Activated T-helper 1 cell treated with anti-CD3 and anti-CD28 coated beads, Interleukin-12 subunit alpha, Interleukin-12 subunit beta, Interleukin-2, Interleukin-4 antibody, amounts not matched to agents 30 ng/mL and 10 ng/mL and 1 ng/mL, durations not matched to agents 14 hours and 24 hours and 36 hours (primary cell): ENCODE measurements around the gene B4GALNT2. TPM values are rescaled to one million over a fixed set of nuclear protein-coding genes. Genes with fewer than 3 reads are reported as not detected.

ENCODE experiments used
- DNase-seq: peaks from one replicate; pipeline ENCODE4 v3.0.0; 2021; ENCODE audit warnings: low spot score
- H3K27ac Mint-ChIP-seq: one replicate; pipeline ENCODE4 v1.8.0; 2021; ENCODE audit warnings: mild to moderate bottlenecking, mixed read lengths
- H3K27me3 Mint-ChIP-seq: one replicate; pipeline ENCODE4 v1.8.0; 2022; ENCODE audit warnings: mild to moderate bottlenecking, moderate library complexity, mixed read lengths; ENCODE audit not compliant: insufficient read depth
- H3K36me3 Mint-ChIP-seq: one replicate; pipeline ENCODE4 v1.8.0; 2021; ENCODE audit warnings: low read depth, mixed read lengths
- H3K4me1 Mint-ChIP-seq: one replicate; pipeline ENCODE4 v1.8.0; 2021; ENCODE audit warnings: low read depth, mixed read lengths
- H3K4me3 Mint-ChIP-seq: one replicate; pipeline ENCODE4 v1.8.0; 2021; ENCODE audit warnings: mild to moderate bottlenecking, moderate library complexity, mixed read lengths
- H3K9me3 Mint-ChIP-seq: one replicate; pipeline ENCODE4 v1.8.0; 2021; ENCODE audit warnings: mixed read lengths
- intact Hi-C: fragments of 100-400 bp; cut with micrococcal nuclease; formaldehyde crosslinking; loops from one replicate; pipeline ENCODE4 v1.15.1; 2024
- total RNA-seq: library from RNA; stranded (reverse); gene quantifications from 2 replicates; pipeline ENCODE4 v1.2.3, GENCODE V29; 2022

Gene B4GALNT2
- total RNA-seq, 1 donor from 2014 or later = 0.03 TPM

GRCh38 chr17:49191917-49192741 lies 59.6 kb downstream of the B4GALNT2 start:
- intact Hi-C loops = loop anchor here (1.0 to 10.0 kb wide), 10 partner anchors 18 to 767 kb away; partner anchors contain the start of genes ABI3, ATP5MC1, CALCOCO2 and GNGT2

GRCh38 chr17:49193513-49194296 lies 61.1 kb downstream of the B4GALNT2 start:
- peak overlapping the region; percentile 89 for H3K4me3 Mint-ChIP-seq
- no peaks in the 10 kb centered on the region for H3K36me3 Mint-ChIP-seq
- intact Hi-C loops = loop anchor here (1.0 to 10.0 kb wide), 6 partner anchors 37 to 769 kb away; partner anchors contain the start of genes CALCOCO2, PHOSPHO1, SPOP and ZNF652
- peak overlapping the region; percentile 98 for H3K27ac Mint-ChIP-seq
- peaks cover 8% of the 10 kb centered on the region for H3K27me3 Mint-ChIP-seq
- H3K4me1 Mint-ChIP-seq = peaks cover 49% of the 10 kb centered on the region
- H3K9me3 Mint-ChIP-seq = no peaks in the 10 kb centered on the region
- DNase-seq = peak; percentile 7

More at GRCh38 chr17:49191917-49192741, 59.6 kb downstream of the B4GALNT2 start:
- DNase-seq = peak; percentile 88
- H3K36me3 Mint-ChIP-seq = no peaks in the 10 kb centered on the region
- H3K4me1 Mint-ChIP-seq = peaks cover 49% of the 10 kb centered on the region
- H3K27ac Mint-ChIP-seq = peak overlapping the region; percentile 98
- peaks cover 8% of the 10 kb centered on the region for H3K27me3 Mint-ChIP-seq
- H3K4me3 Mint-ChIP-seq = peak overlapping the region; percentile 89
- H3K9me3 Mint-ChIP-seq = no peaks in the 10 kb centered on the region

- DNase-seq = no peak
- H3K9me3 Mint-ChIP-seq = no peaks in the 10 kb centered on the region
- peak overlapping the region; percentile 21 for H3K27ac Mint-ChIP-seq
- no peaks in the 10 kb centered on the region for H3K36me3 Mint-ChIP-seq
- peak overlapping the region; percentile 89 for H3K4me3 Mint-ChIP-seq
- peaks cover 49% of the 10 kb centered on the region for H3K4me1 Mint-ChIP-seq
- peaks cover 8% of the 10 kb centered on the region for H3K27me3 Mint-ChIP-seq
- intact Hi-C loops = loop anchor here (5.0 to 10.0 kb wide), 4 partner anchors 148 to 769 kb away; partner anchors contain the start of genes CALCOCO2 and SPOP
Observed at GRCh38 chr17:49194297-49194607, 61.7 kb downstream of the B4GALNT2 start.

GRCh38 chr17:49195751-49196150 lies 63.2 kb downstream of the B4GALNT2 start:
- no peaks in the 10 kb centered on the region for H3K36me3 Mint-ChIP-seq
- no peak overlapping the region for H3K4me3 Mint-ChIP-seq
- intact Hi-C loops = loop anchor here (10.0 kb wide), 1 partner anchor 771 kb away; no protein-coding TSS in a partner anchor

GRCh38 chr17:49196520-49196919 lies 64.0 kb downstream of the B4GALNT2 start:
- H3K27ac Mint-ChIP-seq = no peak overlapping the region
- H3K27me3 Mint-ChIP-seq = peaks cover 8% of the 10 kb centered on the region
- peaks cover 36% of the 10 kb centered on the region for H3K4me1 Mint-ChIP-seq
- no peaks in the 10 kb centered on the region for H3K9me3 Mint-ChIP-seq
- H3K36me3 Mint-ChIP-seq = no peaks in the 10 kb centered on the region
- intact Hi-C loops = loop anchor here (10.0 kb wide), 1 partner anchor 772 kb away; no protein-coding TSS in a partner anchor
- no peak overlapping the region for H3K4me3 Mint-ChIP-seq
- DNase-seq = no peak

More at GRCh38 chr17:49195751-49196150, 63.2 kb downstream of the B4GALNT2 start:
- H3K9me3 Mint-ChIP-seq = no peaks in the 10 kb centered on the region
- H3K4me1 Mint-ChIP-seq = peaks cover 41% of the 10 kb centered on the region
- H3K27ac Mint-ChIP-seq = no peak overlapping the region
- DNase-seq = no peak
- H3K27me3 Mint-ChIP-seq = peaks cover 8% of the 10 kb centered on the region

GRCh38 chr17:49197346-49197998 lies 64.9 kb downstream of the B4GALNT2 start:
- peaks cover 28% of the 10 kb centered on the region for H3K4me1 Mint-ChIP-seq
- H3K4me3 Mint-ChIP-seq = no peak overlapping the region
- H3K27me3 Mint-ChIP-seq = peaks cover 3% of the 10 kb centered on the region
- intact Hi-C loops = loop anchor here (10.0 kb wide), 1 partner anchor 773 kb away; no protein-coding TSS in a partner anchor
- H3K27ac Mint-ChIP-seq = no peak overlapping the region
- H3K36me3 Mint-ChIP-seq = peaks cover 4% of the 10 kb centered on the region
- no peaks in the 10 kb centered on the region for H3K9me3 Mint-ChIP-seq
- DNase-seq = no peak

GRCh38 chr17:49198211-49198610 lies 65.6 kb downstream of the B4GALNT2 start:
- Mint-ChIP-seq H3K27me3 (peaks cover 3% of the 10 kb centered on the region), H3K4me1 (peaks cover 23% of the 10 kb centered on the region), H3K36me3 (peaks cover 5% of the 10 kb centered on the region), H3K9me3 (no peaks in the 10 kb centered on the region), H3K27ac (no peak overlapping the region), H3K4me3 (no peak overlapping the region)
- no peak for DNase-seq
- intact Hi-C loops = loop anchor here (10.0 kb wide), 1 partner anchor 773 kb away; no protein-coding TSS in a partner anchor

GRCh38 chr17:49200423-49201083 lies 68.0 kb downstream of the B4GALNT2 start:
- intact Hi-C loops = no loop called here
- Mint-ChIP-seq H3K4me3 (no peak overlapping the region), H3K27me3 (no peaks in the 10 kb centered on the region), H3K9me3 (no peaks in the 10 kb centered on the region), H3K4me1 (peaks cover 6% of the 10 kb centered on the region), H3K27ac (no peak overlapping the region), H3K36me3 (peaks cover 6% of the 10 kb centered on the region)
- no peak for DNase-seq

- Mint-ChIP-seq H3K4me3 (no peak overlapping the region), H3K9me3 (no peaks in the 10 kb centered on the region), H3K27me3 (no peaks in the 10 kb centered on the region), H3K4me1 (no peaks in the 10 kb centered on the region), H3K27ac (no peak overlapping the region), H3K36me3 (peaks cover 14% of the 10 kb centered on the region)
- intact Hi-C loops = no loop called here
- no peak for DNase-seq
Observed at GRCh38 chr17:49201481-49201927, 68.9 kb downstream of the B4GALNT2 start.

GRCh38 chr17:49203796-49204195 lies 71.2 kb downstream of the B4GALNT2 start:
- Mint-ChIP-seq H3K4me3 (no peak overlapping the region), H3K27me3 (no peaks in the 10 kb centered on the region), H3K36me3 (peaks cover 17% of the 10 kb centered on the region), H3K27ac (no peak overlapping the region), H3K9me3 (no peaks in the 10 kb centered on the region), H3K4me1 (peaks cover 3% of the 10 kb centered on the region)
- intact Hi-C loops = no loop called here
- DNase-seq = no peak

GRCh38 chr17:49204516-49204915 lies 71.9 kb downstream of the B4GALNT2 start:
- H3K27ac Mint-ChIP-seq = no peak overlapping the region
- peaks cover 10% of the 10 kb centered on the region for H3K4me1 Mint-ChIP-seq
- peaks cover 17% of the 10 kb centered on the region for H3K36me3 Mint-ChIP-seq
- DNase-seq = no peak
- intact Hi-C loops = no loop called here
- no peaks in the 10 kb centered on the region for H3K27me3 Mint-ChIP-seq
- no peaks in the 10 kb centered on the region for H3K9me3 Mint-ChIP-seq
- H3K4me3 Mint-ChIP-seq = no peak overlapping the region

- Mint-ChIP-seq H3K4me3 (peak overlapping the region; percentile 96), H3K27me3 (no peaks in the 10 kb centered on the region)
Observed at GRCh38 chr17:49209061-49209571, 76.5 kb downstream of the B4GALNT2 start.

More at GRCh38 chr17:49209061-49209571, 76.5 kb downstream of the B4GALNT2 start:
- Mint-ChIP-seq H3K9me3 (no peaks in the 10 kb centered on the region), H3K27ac (peak overlapping the region; percentile 88), H3K36me3 (peaks cover 18% of the 10 kb centered on the region), H3K4me1 (peaks cover 51% of the 10 kb centered on the region)
- DNase-seq = no peak
- intact Hi-C loops = no loop called here
